WERI-Rb-1 (cell line): ENCODE results near the gene SMOC2.

ENCODE experiments used
- DNase-seq: peaks from one replicate; pipeline ENCODE4 v3.0.0-alpha.2; 2020
- H3K27ac ChIP-seq: fragments of 250-450 bp; sonication (Bioruptor Pico); 2 replicates; pipeline ENCODE4 v1.5.1; 2020; ENCODE audit warnings: mild to moderate bottlenecking, moderate library complexity
- H3K27me3 ChIP-seq: fragments of 250-450 bp; sonication (Bioruptor Pico); 2 replicates; pipeline ENCODE4 v1.5.1; 2021; ENCODE audit warnings: mild to moderate bottlenecking, low read depth, moderate library complexity; ENCODE audit not compliant: insufficient read depth, severe bottlenecking
- H3K36me3 ChIP-seq: fragments of 250-450 bp; sonication (Bioruptor Pico); 2 replicates; pipeline ENCODE4 v1.5.1; 2020; ENCODE audit warnings: mild to moderate bottlenecking, moderate library complexity
- H3K4me3 ChIP-seq: 2 replicates; pipeline ENCODE4 v1.5.1; 2011; ENCODE audit warnings: low read depth, mild to moderate bottlenecking, control low read depth, low read length
- H3K9me3 ChIP-seq: fragments of 250-450 bp; sonication (Bioruptor Pico); 2 replicates; pipeline ENCODE4 v1.5.1; 2021; ENCODE audit warnings: mild to moderate bottlenecking, moderate library complexity; ENCODE audit not compliant: severe bottlenecking
- TF ChIP-seq, protein P1 (sequence below): IDR thresholded peaks from 2 replicates; pipeline ENCODE4 v1.5.1; 2011; ENCODE audit warnings: low read depth, mild to moderate bottlenecking, control low read depth, inconsistent platforms, low read length

Gene SMOC2

DNA sequence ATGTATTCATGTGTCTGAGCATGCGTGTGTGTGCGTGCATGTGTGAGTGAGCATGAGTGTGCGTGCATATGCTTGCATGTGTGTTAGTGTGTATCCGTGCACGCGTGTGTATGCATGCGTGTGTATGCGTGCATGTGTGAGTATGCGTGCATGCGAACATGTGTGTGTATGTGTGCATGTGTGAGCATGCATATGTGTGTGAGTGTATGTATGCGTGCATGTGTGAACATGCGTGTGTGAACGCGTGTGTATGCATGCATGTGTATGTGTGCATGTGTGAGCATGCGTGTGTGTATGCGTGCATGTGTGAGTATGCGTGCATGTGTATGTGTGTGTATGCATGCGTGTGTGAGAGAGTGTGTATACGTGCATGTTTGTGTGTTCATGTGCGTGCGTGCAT lies 77.9 kb downstream of the SMOC2 start:
- H3K27me3 ChIP-seq, result no peaks in the 10 kb centered on the region
- TF ChIP-seq, protein P1, sequence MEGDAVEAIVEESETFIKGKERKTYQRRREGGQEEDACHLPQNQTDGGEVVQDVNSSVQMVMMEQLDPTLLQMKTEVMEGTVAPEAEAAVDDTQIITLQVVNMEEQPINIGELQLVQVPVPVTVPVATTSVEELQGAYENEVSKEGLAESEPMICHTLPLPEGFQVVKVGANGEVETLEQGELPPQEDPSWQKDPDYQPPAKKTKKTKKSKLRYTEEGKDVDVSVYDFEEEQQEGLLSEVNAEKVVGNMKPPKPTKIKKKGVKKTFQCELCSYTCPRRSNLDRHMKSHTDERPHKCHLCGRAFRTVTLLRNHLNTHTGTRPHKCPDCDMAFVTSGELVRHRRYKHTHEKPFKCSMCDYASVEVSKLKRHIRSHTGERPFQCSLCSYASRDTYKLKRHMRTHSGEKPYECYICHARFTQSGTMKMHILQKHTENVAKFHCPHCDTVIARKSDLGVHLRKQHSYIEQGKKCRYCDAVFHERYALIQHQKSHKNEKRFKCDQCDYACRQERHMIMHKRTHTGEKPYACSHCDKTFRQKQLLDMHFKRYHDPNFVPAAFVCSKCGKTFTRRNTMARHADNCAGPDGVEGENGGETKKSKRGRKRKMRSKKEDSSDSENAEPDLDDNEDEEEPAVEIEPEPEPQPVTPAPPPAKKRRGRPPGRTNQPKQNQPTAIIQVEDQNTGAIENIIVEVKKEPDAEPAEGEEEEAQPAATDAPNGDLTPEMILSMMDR, result no peak
- DNase-seq, result no peak
- H3K27ac ChIP-seq, result no peak overlapping the region
- no peak overlapping the region for H3K4me3 ChIP-seq
- no peaks in the 10 kb centered on the region for H3K9me3 ChIP-seq
- H3K36me3 ChIP-seq, result no peaks in the 10 kb centered on the region

DNA sequence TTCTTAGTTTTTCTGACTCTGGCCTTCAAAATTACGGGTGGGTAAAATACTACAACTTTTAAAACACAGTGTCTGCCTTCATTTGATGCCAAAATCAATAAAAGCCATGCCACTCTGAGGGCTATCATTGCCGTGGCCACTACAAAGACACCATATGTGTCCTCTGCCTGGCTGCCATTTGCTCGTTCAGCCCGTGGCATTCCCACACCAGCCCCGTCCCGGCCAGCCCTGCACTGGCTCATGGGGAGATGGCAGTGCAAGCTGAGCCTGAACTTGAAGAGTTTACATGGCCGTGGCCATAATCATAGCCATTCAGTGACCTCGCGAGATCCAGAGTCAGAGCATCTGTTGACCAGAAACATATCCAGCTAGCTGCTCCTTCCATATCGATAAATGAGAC lies 79.2 kb downstream of the SMOC2 start:
- no peak overlapping the region for H3K4me3 ChIP-seq
- TF ChIP-seq, protein P1, result no peak
- no peak for DNase-seq
- H3K27ac ChIP-seq, result no peak overlapping the region
- H3K36me3 ChIP-seq, result no peaks in the 10 kb centered on the region
- H3K9me3 ChIP-seq, result no peaks in the 10 kb centered on the region
- no peaks in the 10 kb centered on the region for H3K27me3 ChIP-seq

DNA sequence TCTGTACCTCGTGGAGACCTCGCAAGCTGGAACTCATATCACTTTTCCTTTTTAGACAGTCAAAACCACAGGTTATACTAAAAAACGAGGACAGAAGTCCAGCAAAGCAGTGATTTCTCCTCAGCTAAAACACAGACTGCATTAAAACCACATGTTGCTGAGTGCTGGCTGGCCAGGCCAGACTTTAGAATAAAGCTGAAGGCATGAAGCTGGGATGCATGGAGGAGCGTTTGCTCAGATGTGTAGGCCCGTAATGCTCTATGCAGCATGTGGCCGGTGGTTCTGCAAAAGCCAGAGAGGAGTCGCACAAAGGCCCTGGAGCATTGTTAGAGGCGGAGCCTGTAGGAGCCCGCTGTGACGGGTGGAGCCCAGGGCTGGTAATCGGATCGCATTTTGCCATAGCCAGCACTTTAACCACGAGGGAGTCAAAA lies 83.6 kb downstream of the SMOC2 start:
- no peaks in the 10 kb centered on the region for H3K9me3 ChIP-seq
- H3K4me3 ChIP-seq, result no peak overlapping the region
- no peak for DNase-seq
- TF ChIP-seq, protein P1, result no peak
- H3K27ac ChIP-seq, result no peak overlapping the region
- no peaks in the 10 kb centered on the region for H3K27me3 ChIP-seq
- no peaks in the 10 kb centered on the region for H3K36me3 ChIP-seq

DNA sequence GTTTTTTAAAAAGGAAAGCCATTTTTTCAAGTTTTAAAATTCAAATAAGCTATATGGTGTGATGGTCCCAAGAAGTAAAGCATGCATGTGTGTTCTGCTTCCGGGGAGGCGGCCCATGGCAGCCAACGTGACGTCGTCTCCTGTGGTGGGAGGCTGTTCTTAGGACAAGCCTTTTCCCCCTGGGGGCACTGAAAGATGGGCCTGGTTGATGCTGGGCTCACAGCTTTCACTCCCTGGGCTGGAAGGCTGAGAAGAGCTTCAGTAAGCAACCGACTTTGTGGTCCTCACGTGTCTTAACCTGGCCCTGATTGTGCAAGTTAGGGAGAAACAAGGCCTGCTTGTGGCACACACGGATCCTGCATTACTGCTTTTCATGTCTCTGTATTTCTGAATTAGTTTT lies 84.1 kb downstream of the SMOC2 start:
- DNase-seq, result no peak
- Histone ChIP-seq H3K4me3 (no peak overlapping the region), H3K36me3 (no peaks in the 10 kb centered on the region), H3K27me3 (no peaks in the 10 kb centered on the region), H3K9me3 (no peaks in the 10 kb centered on the region), H3K27ac (no peak overlapping the region)
- TF ChIP-seq, protein P1, result no peak

DNA sequence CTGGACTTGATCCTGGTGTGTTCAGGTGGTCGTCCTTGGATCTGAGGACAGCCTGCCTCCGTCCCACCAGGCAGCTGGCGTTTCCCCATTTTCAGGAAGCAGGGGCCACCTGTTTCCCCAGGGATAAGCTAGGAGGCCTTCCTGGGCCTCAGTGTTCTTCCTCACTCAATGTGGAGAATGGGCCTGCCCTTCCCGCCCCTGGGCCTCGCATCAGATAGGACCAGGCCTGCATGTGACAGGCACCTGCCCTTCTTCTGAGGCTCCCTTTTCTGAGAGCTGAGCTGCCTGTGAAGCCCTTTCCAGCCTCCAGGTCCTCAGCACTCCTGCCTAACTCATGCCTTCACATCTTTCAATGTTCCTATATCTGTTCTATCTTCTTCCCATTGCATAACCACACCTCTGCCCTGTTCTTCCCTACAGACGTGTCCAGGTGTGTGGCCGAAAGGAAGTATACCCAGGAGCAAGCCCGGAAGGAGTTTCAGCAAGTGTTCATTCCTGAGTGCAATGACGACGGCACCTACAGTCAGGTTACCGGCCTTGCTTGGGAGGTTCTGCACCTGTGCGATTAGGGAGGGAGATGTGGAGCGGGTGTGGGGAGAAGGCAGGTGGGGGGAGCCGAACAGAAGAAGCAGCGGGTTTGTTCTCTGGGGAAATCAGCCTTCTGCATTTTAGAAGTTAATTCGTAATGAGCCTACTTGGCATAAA lies 85.1 kb downstream of the SMOC2 start:
- no peak overlapping the region for H3K4me3 ChIP-seq
- no peak overlapping the region for H3K27ac ChIP-seq
- H3K27me3 ChIP-seq, result no peaks in the 10 kb centered on the region
- no peak for DNase-seq
- H3K9me3 ChIP-seq, result no peaks in the 10 kb centered on the region
- no peaks in the 10 kb centered on the region for H3K36me3 ChIP-seq
- TF ChIP-seq, protein P1, result no peak

DNA sequence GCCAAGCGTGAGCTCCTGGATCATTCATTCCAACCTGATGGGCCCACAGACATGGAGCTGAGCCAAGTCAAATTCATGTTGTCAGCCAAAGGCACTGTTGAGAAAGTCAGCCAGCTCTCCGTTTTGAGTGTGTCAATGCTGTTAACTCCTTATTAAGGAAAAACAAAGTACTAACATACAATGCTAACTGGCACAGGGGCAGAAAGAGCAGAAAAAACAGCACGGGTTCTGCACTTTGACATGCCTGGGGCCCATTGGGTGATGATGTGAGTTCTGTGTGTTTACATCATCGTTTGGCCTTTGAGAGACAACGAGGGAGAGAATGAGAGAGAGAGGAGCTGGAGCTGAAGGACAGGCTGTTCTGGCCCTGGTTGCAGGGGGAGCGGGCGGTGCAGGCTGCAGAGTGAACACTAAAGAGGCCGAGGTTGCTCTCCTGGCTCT lies 85.9 kb downstream of the SMOC2 start:
- H3K27me3 ChIP-seq, result no peaks in the 10 kb centered on the region
- no peaks in the 10 kb centered on the region for H3K36me3 ChIP-seq
- TF ChIP-seq, protein P1, result no peak

More for the DNA sequence above, 85.9 kb downstream of the SMOC2 start:
- no peak overlapping the region for H3K27ac ChIP-seq
- H3K9me3 ChIP-seq, result no peaks in the 10 kb centered on the region
- DNase-seq, result no peak
- no peak overlapping the region for H3K4me3 ChIP-seq
